Thyroid gland (tissue), 4 donors: ENCODE measurements around the gene NLRP1.

ENCODE experiments used
- POLR2A ChIP-seq, 2 donors: fragments of 450-650 bp; IDR thresholded peaks; one replicate each; pipeline ENCODE4 v1.6.1; 2017; ENCODE audit warnings: antibody characterized with exemption in 2 of 2, mild to moderate bottlenecking in 2 of 2, moderate library complexity in 1 of 2
- TF ChIP-seq, protein P1 (sequence below), 6 experiments: fragments of 200-600 bp in 3 of 6; fragments of 450-650 bp in 3 of 6; sonication (generic) in 3 of 6; IDR thresholded peaks; one replicate each; pipeline ENCODE4 v1.5.1; 2016 to 2019; ENCODE audit warnings: antibody characterized with exemption in 6 of 6, mild to moderate bottlenecking in 2 of 6, inconsistent platforms in 1 of 6, moderate library complexity in 1 of 6

DNA sequence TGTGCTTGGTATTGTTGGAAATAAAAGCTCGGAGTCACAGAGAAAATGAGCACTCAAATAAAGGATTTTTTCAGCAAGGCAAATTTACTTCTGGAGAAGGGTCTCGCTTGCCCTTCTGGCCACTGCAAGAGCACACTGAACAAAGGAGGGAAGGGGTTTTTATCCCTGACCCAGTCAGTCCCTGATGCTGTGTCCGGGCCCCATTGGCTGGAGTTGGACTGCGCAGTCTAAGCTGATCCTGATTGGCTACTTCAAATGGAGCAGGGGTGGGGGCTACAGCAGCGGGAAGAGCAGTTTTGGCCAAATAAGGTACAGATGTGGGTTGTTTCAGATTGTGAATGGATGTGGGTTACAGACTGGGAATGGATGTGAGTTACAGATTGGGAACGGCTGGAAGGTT is 4.3 kb upstream of the NLRP1 start:
- TF ChIP-seq, protein P1, sequence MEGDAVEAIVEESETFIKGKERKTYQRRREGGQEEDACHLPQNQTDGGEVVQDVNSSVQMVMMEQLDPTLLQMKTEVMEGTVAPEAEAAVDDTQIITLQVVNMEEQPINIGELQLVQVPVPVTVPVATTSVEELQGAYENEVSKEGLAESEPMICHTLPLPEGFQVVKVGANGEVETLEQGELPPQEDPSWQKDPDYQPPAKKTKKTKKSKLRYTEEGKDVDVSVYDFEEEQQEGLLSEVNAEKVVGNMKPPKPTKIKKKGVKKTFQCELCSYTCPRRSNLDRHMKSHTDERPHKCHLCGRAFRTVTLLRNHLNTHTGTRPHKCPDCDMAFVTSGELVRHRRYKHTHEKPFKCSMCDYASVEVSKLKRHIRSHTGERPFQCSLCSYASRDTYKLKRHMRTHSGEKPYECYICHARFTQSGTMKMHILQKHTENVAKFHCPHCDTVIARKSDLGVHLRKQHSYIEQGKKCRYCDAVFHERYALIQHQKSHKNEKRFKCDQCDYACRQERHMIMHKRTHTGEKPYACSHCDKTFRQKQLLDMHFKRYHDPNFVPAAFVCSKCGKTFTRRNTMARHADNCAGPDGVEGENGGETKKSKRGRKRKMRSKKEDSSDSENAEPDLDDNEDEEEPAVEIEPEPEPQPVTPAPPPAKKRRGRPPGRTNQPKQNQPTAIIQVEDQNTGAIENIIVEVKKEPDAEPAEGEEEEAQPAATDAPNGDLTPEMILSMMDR (IDR thresholded peaks at IDR 0.05) = no peak
- TF ChIP-seq POLR2A (IDR thresholded peaks at IDR 0.05) = no peak
